ENCODE data around the gene LMF1.
"Not testable (repeated sequence)": the region's sequence is repeated elsewhere in the genome, so short reads cannot be mapped to it uniquely, and the experiment has no call there.

LMF1 gene

GRCh38 chr16:890716-891352, 80.0 kb downstream of the LMF1 start:
- no peak overlapping the region for H3K4me3 ChIP-seq (ENCODE audit: low read depth, low read length)
- DNase-seq (ENCODE audit: low read depth, low spot score): no peak
- no peak for TF ChIP-seq CTCF (IDR thresholded peaks at IDR 0.05; ENCODE audit: insufficient read depth, low read length, missing control alignments)
- ChIA-PET POLR2A (no interaction called here), CTCF (no interaction called here)

- ChIA-PET POLR2A (no interaction called here), CTCF (no interaction called here)
- no peak for DNase-seq (ENCODE audit: low read depth, low spot score)
- no peak overlapping the region for H3K4me3 ChIP-seq (ENCODE audit: low read depth, low read length)
- TF ChIP-seq CTCF (IDR thresholded peaks at IDR 0.05; ENCODE audit: insufficient read depth, low read length, missing control alignments): no peak
Measured at GRCh38 chr16:890217-890616, 80.6 kb downstream of the LMF1 start.

- ChIA-PET CTCF (no interaction called here), POLR2A (no interaction called here)
- TF ChIP-seq CTCF (IDR thresholded peaks at IDR 0.05; ENCODE audit: insufficient read depth, low read length, missing control alignments): no peak
- no peak for DNase-seq (ENCODE audit: low read depth, low spot score)
- H3K4me3 ChIP-seq (ENCODE audit: low read depth, low read length): no peak overlapping the region
Measured at GRCh38 chr16:889586-889985, 81.2 kb downstream of the LMF1 start.

GRCh38 chr16:888901-889570, 81.7 kb downstream of the LMF1 start:
- ChIA-PET CTCF (no interaction called here), POLR2A (no interaction called here)
- TF ChIP-seq CTCF (IDR thresholded peaks at IDR 0.05; ENCODE audit: insufficient read depth, low read length, missing control alignments): no peak
- no peak overlapping the region for H3K4me3 ChIP-seq (ENCODE audit: low read depth, low read length)
- no peak for DNase-seq (ENCODE audit: low read depth, low spot score)

- H3K4me3 ChIP-seq (ENCODE audit: low read depth, low read length); POLR2A ChIA-PET; DNase-seq (ENCODE audit: low read depth, low spot score); CTCF ChIA-PET: not testable (repeated sequence)
Measured at GRCh38 chr16:888456-888855, 82.3 kb downstream of the LMF1 start.

GRCh38 chr16:887846-888245, 82.9 kb downstream of the LMF1 start:
- no peak for TF ChIP-seq CTCF (IDR thresholded peaks at IDR 0.05; ENCODE audit: insufficient read depth, low read length, missing control alignments)
- CTCF ChIA-PET: no interaction called here
- no peak overlapping the region for H3K4me3 ChIP-seq (ENCODE audit: low read depth, low read length)
- DNase-seq (ENCODE audit: low read depth, low spot score): no peak
- POLR2A ChIA-PET: no interaction called here
